KMS-11 (cell line): ENCODE measurements around the gene LPAR2.
A peak's percentile ranks its signal among the peaks of the same experiment; 100 is the strongest.

Experiments used
- H2AFZ ChIP-seq: fragments of 200-600 bp; sonication (generic); 2 replicates; pipeline ENCODE4 v1.6.1; 2016; ENCODE audit warnings: antibody characterized with exemption, mixed run types, low read depth
- H3K27ac ChIP-seq: fragments of 200-600 bp; sonication (generic); 2 replicates; pipeline ENCODE4 v1.6.1; 2016; ENCODE audit warnings: mild to moderate bottlenecking, mixed run types
- H3K27me3 ChIP-seq: fragments of 200-600 bp; sonication (generic); 2 replicates; pipeline ENCODE4 v1.6.1; 2017; ENCODE audit warnings: mild to moderate bottlenecking, low read depth, mixed run types, moderate library complexity; ENCODE audit not compliant: insufficient read depth
- H3K36me3 ChIP-seq: fragments of 200-600 bp; sonication (generic); 2 replicates; pipeline ENCODE4 v1.6.1; 2017; ENCODE audit warnings: mild to moderate bottlenecking, mixed run types; ENCODE audit not compliant: insufficient read depth
- H3K4me1 ChIP-seq: fragments of 200-600 bp; sonication (generic); 2 replicates; pipeline ENCODE4 v1.6.1; 2016; ENCODE audit warnings: mild to moderate bottlenecking, low read depth, mixed run types; ENCODE audit not compliant: poor library complexity, severe bottlenecking
- H3K4me2 ChIP-seq: fragments of 200-600 bp; sonication (generic); 2 replicates; pipeline ENCODE4 v1.7.0; 2016; ENCODE audit warnings: mild to moderate bottlenecking, mixed run types
- H3K4me3 ChIP-seq: fragments of 200-600 bp; sonication (generic); IDR thresholded peaks from 2 replicates; pipeline ENCODE4 v1.6.1; 2017; ENCODE audit warnings: low read depth, low read length, mixed read lengths; ENCODE audit not compliant: insufficient read depth
- H3K79me2 ChIP-seq: fragments of 200-600 bp; sonication (generic); 2 replicates; pipeline ENCODE4 v1.6.1; 2016; ENCODE audit warnings: low read depth, mixed run types; ENCODE audit not compliant: insufficient read depth
- H3K9ac ChIP-seq: fragments of 200-600 bp; sonication (generic); 2 replicates; pipeline ENCODE4 v1.6.1; 2016; ENCODE audit warnings: mild to moderate bottlenecking, mixed run types
- H4K20me1 ChIP-seq: fragments of 200-600 bp; sonication (generic); 2 replicates; pipeline ENCODE4 v1.6.1; 2016; ENCODE audit warnings: mild to moderate bottlenecking, mixed run types; ENCODE audit not compliant: insufficient read depth
- CTCF ChIP-seq: fragments of 200-600 bp; sonication (generic); conservative IDR thresholded peaks from 2 replicates; pipeline ENCODE4 v1.6.1; 2017; ENCODE audit warnings: low read depth, mild to moderate bottlenecking, antibody characterized with exemption, low read length, moderate library complexity, mixed read lengths

LPAR2 gene

GRCh38 chr19:19643158-19644053 is 15.4 kb upstream of the LPAR2 start, which contains the start of gene GMIP:
Gene GMIP (minus strand): TSS chr19:19643657. CDS start chr19:19643529, 128 bp downstream.
- peak; percentile 86 for TF ChIP-seq CTCF
- Histone ChIP-seq H3K4me1 (no peaks in the 10 kb centered on the region), H3K4me2 (peak within 1 kb of the TSS; percentile 68; the same call in 1 of the 2 replicates), H3K27me3 (no peaks in the 10 kb centered on the region), H4K20me1 (no peaks in the 10 kb centered on the region), H2AFZ (peak within 1 kb of the TSS; percentile 62; the same call in 1 of the 2 replicates), H3K4me3 (no peak within 1 kb of the TSS), H3K79me2 (no peaks in the 10 kb centered on the region), H3K9ac (peak within 1 kb of the TSS; percentile 33; the same call in 1 of the 2 replicates), H3K27ac (peak within 1 kb of the TSS; percentile 56), H3K36me3 (no peaks in the 10 kb centered on the region)

- peak overlapping the region; percentile 62; the same call in 1 of the 2 replicates for H2AFZ ChIP-seq
- no peaks in the 10 kb centered on the region for H3K27me3 ChIP-seq
- H3K4me2 ChIP-seq: peak overlapping the region; percentile 60; the same call in 1 of the 2 replicates
- H3K27ac ChIP-seq: no peak overlapping the region
- no peaks in the 10 kb centered on the region for H3K36me3 ChIP-seq
- peak overlapping the region; percentile 33; the same call in 1 of the 2 replicates for H3K9ac ChIP-seq
- H4K20me1 ChIP-seq: no peaks in the 10 kb centered on the region
- H3K4me1 ChIP-seq: no peaks in the 10 kb centered on the region
- no peaks in the 10 kb centered on the region for H3K79me2 ChIP-seq
- no peak for TF ChIP-seq CTCF
- H3K4me3 ChIP-seq: no peak overlapping the region
Observed at GRCh38 chr19:19642506-19643157, 14.6 kb upstream of the LPAR2 start.

- no peak overlapping the region for H2AFZ ChIP-seq
- H3K79me2 ChIP-seq: no peaks in the 10 kb centered on the region
- no peak for TF ChIP-seq CTCF
- no peak overlapping the region for H3K4me2 ChIP-seq
- H3K27me3 ChIP-seq: no peaks in the 10 kb centered on the region
- H3K36me3 ChIP-seq: no peaks in the 10 kb centered on the region
- no peaks in the 10 kb centered on the region for H4K20me1 ChIP-seq
- H3K4me1 ChIP-seq: no peaks in the 10 kb centered on the region
- H3K27ac ChIP-seq: no peak overlapping the region
- H3K4me3 ChIP-seq: no peak overlapping the region
- no peak overlapping the region for H3K9ac ChIP-seq
Observed at GRCh38 chr19:19637523-19638251, 9.7 kb upstream of the LPAR2 start.

GRCh38 chr19:19637186-19637522 is 9.1 kb upstream of the LPAR2 start:
- no peak overlapping the region for H3K4me3 ChIP-seq
- H3K4me2 ChIP-seq: no peak overlapping the region

More at GRCh38 chr19:19637186-19637522, 9.1 kb upstream of the LPAR2 start:
- Histone ChIP-seq H3K27me3 (no peaks in the 10 kb centered on the region), H3K27ac (no peak overlapping the region), H3K9ac (no peak overlapping the region), H3K79me2 (no peaks in the 10 kb centered on the region), H2AFZ (no peak overlapping the region), H4K20me1 (no peaks in the 10 kb centered on the region), H3K36me3 (no peaks in the 10 kb centered on the region), H3K4me1 (no peaks in the 10 kb centered on the region)
- no peak for TF ChIP-seq CTCF
